GM19238 (cell line): ENCODE measurements around the gene ASB1.
"Not testable (repeated sequence)": the region's sequence is repeated elsewhere in the genome, so short reads cannot be mapped to it uniquely, and the experiment has no call there.

ENCODE experiments used
- DNase-seq: peaks from one replicate; pipeline ENCODE4 v3.0.0; 2011; ENCODE audit warnings: low spot score; ENCODE audit not compliant: insufficient read length

ASB1 gene

GRCh38 chr2:238423561-238424312, 3.0 kb upstream of the ASB1 start:
- no peak for DNase-seq

GRCh38 chr2:238424313-238424700, 2.4 kb upstream of the ASB1 start:
- DNase-seq, result no peak

- no peak for DNase-seq
These were observed 1.2 kb upstream of the ASB1 start for GRCh38 chr2:238425505-238425978.

- no peak for DNase-seq
These were observed 654 bp upstream of the ASB1 start for GRCh38 chr2:238425979-238426567.

- DNase-seq, result peak; percentile 19
These were observed 872 bp downstream of the ASB1 start for GRCh38 chr2:238427435-238428162.

- no peak for DNase-seq
These were observed 2.1 kb downstream of the ASB1 start for GRCh38 chr2:238428866-238429265.

GRCh38 chr2:238430781-238431180, 4.1 kb downstream of the ASB1 start:
- DNase-seq, result no peak

- DNase-seq, result no peak
These were observed 4.7 kb downstream of the ASB1 start for GRCh38 chr2:238431456-238431855.

GRCh38 chr2:238433300-238433915, 6.7 kb downstream of the ASB1 start:
- no peak for DNase-seq

- DNase-seq, result no peak
These were observed 7.5 kb downstream of the ASB1 start for GRCh38 chr2:238433941-238434845.

GRCh38 chr2:238434846-238435751, 8.4 kb downstream of the ASB1 start:
- no peak for DNase-seq

GRCh38 chr2:238435752-238436096, 9.0 kb downstream of the ASB1 start:
- DNase-seq, result no peak

- DNase-seq, result no peak
These were observed 12.4 kb downstream of the ASB1 start for GRCh38 chr2:238438856-238439849.

- no peak for DNase-seq
These were observed 13.2 kb downstream of the ASB1 start for GRCh38 chr2:238439917-238440316.

- DNase-seq, result no peak
These were observed 13.6 kb downstream of the ASB1 start for GRCh38 chr2:238440331-238440730.

- DNase-seq, result no peak
These were observed 14.0 kb downstream of the ASB1 start for GRCh38 chr2:238440767-238441166.

- DNase-seq, result no peak
These were observed 14.8 kb downstream of the ASB1 start for GRCh38 chr2:238441262-238442114.

GRCh38 chr2:238442257-238442656, 15.5 kb downstream of the ASB1 start:
- DNase-seq, result not testable (repeated sequence)
